HT-29 (cell line): ENCODE measurements around the gene OBP2B. TPM values are rescaled to one million over a fixed set of nuclear protein-coding genes. Genes with fewer than 3 reads are reported as not detected.
"Not testable (repeated sequence)": the region's sequence is repeated elsewhere in the genome, so short reads cannot be mapped to it uniquely, and the experiment has no call there.

Experiments used
- DNase-seq: peaks from one replicate; pipeline ENCODE4 v3.0.0-alpha.2; 2015; ENCODE audit warnings: low spot score
- total RNA-seq: library from RNA; depleted of rRNA; stranded (reverse); fragments of >200 nt; shearing (Covaris generic); gene quantifications from 2 replicates; pipeline ENCODE4 v1.2.3, GENCODE V29; 2014

OBP2B gene
- total RNA-seq, 1 experiment from 2014 or later = not detected

DNA sequence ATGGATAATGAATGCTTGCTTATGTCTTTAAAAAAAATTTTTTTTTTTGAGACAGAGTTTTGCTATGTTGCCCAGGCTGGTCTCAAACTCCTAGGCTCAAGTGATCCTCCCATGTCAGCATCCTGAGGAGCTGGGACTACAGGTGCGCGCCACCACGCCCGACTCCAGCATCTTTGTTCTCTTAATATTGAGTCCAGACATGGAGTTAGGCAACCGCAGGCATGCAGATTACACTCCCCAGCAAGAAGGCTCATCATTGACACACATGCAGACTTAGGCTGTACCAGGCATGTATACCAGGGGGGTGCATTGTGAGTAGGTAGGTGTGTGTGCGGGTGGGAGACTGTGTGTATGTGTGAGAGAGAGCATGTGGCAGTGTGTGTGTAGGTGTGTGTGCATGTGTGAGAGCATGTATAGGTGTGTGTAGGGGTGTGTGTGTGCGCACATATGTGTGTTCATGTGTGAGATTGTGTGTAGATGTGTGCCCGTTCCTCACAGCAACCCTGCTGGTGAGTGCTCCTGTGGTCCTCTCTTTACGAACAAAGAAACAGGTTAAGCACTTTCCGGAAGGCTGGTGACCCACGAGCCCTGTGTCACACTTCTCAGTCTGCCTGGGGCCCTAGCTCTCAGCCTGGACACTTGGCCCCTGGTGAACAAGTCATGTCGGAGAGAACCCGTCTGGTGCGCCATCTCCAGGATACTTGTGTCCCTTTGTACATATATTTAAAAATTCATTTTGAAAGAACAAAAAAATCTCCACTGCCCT, 6.2 kb downstream of the OBP2B start:
- DNase-seq = no peak

DNA sequence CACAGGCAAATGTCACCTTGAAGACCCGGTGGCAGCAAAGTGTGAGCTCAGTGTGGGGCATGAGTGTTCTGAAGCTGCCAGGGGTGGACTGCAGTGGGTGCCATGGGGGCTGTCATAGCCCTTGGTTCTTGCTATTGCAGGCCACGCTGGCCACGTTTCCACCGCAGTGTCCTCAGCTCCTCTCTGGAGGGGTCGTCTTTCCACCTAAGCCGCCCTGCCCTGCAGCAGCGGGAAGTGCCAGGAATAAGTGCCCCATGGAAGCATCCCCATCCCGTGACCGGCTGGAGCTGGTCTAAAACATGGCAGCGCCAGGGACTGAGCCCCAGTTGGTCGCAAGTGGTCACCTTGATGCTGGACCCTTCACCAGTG, 6.9 kb downstream of the OBP2B start:
- DNase-seq = no peak

DNA sequence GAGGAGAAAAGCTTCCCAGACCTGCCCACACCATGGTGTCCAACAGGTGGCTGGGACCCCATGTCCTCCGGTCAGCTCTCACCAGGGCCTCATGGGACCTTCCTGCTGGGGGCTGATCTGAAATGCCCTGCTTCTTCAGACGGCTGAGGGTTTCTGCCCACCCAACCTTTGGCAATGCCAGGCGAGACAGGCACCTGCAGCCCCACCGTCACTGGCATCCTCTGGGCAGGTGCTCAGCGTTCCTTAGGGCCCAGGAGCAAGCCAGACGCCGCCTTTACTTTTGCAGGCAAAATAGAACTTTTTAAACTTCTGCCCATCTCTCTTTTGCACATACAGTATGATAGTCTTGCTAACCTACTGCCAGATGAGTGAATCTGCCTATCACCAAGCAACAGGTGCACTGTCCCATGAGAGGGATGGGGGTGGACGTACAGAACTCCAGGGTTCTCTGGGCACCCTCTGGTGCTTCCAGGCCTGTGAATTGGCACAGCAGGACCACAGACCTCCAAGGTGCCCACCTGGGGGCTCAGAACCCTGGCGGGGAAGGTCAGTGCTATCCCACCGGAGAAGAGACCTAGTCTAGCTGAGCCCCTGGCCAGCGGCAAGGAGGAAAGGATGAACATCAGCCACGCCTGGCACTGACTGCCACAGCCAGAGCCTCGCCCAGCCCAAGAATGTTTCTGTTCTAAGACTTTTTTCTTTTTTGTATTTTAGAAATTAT, 7.5 kb downstream of the OBP2B start:
- no peak for DNase-seq

DNA sequence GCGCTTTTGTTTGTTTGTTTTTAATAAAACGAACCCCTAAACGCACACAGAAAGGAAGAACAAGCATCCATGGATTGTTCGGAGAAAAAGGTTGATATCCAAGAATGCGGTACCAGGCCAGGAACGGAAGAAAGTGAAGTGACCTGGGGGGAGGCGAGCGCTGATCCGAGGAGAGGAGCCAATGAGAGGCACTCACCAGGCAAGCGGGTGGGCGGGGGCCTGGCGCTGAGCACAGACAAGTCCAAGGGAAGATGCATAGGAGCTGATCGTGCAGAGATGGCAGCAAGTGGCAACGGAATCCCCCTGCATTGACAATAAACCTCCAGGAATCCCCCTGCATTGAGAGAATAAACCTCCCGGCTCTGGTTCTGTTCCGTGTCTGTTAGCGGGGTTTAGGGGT, 8.4 kb downstream of the OBP2B start:
- no peak for DNase-seq

DNA sequence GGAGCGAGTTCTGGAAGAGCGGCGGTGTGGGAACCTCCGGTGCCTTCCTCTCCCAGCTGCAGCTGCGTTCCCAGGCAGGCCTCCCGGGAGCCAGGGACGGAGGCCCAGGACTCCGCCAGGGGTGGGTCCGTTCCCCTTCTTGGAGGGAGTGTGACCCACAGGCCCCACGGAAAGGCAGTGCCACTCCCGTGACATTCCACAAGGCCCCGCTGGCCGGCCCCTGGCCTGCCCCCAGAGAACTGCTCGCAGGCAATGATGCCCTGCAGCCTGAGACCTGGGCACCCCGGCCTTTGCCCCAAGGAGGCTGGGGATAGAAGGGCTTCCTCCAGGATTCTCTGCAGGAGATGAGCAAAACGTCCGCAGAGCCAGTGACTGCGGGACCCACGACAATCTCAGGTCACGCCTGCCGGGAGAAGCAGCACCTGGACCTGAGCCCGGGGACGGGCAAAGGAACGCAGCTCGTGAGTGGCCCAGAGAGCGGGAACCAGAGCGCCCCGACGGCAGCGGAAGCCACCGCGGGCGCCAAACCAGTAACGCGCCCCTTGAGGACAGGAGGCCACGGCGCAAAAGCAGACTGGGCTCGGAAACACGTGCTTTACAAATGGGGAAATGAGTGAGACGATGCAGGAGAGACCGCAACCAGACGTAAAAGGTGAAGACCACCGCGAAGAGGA, 9.3 kb downstream of the OBP2B start:
- DNase-seq = no peak

DNA sequence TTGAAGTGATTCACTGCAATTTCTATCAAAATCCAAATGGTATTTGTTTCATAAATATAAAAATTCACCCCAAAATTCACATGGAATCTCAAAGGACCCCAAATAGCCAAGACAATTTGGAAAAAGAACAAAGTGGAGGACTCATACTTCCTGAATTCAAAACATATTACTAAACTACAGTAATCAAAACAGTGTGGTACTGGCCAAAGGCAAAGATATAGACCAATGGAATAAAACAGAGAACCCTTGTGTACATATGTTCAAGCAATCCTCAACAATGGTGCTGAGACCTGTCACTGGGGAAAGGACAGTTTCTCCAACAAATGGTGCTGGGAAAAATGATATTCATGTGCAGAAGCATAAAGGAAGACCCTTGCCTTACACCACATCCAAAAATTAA, 14.0 kb downstream of the OBP2B start:
- no peak for DNase-seq

DNA sequence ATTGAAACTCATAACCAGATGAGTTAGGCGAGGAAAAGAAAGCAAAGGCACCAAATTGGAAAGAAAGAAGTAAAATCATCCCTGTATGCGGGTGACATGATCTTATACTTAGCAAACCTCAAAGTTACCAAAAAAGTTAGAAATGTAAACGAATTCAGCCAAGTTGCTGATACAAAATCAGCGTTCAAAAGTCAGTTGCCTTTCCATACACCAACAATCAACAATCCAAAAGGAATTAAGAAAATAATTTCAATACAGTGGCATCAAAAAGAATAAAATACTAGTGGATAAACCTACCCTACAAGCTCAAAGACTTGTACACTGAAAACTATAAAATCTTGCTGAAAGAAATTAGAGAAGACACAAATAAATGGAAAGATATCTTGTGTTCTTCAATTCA, 14.5 kb downstream of the OBP2B start:
- no peak for DNase-seq

DNA sequence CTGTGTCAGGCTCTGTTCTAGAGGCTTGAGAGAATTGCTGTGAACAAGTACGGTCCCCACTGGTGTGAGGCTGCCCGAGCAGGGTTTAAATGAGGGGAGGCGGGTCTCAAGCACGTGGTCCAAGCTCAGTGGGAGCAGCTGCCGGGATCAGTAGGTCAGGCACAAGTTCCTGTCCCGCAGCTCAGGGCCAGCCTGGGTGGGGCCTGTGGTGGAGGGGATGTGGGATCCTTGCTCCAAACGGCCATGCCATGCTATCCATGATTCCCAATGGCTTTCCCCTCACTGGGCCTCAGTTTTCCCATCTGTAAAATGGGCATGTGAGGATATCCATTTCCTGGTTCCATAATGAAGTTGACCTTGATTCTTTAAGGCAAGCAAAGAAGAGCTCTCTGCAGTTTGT, 17.1 kb downstream of the OBP2B start:
- no peak for DNase-seq

DNA sequence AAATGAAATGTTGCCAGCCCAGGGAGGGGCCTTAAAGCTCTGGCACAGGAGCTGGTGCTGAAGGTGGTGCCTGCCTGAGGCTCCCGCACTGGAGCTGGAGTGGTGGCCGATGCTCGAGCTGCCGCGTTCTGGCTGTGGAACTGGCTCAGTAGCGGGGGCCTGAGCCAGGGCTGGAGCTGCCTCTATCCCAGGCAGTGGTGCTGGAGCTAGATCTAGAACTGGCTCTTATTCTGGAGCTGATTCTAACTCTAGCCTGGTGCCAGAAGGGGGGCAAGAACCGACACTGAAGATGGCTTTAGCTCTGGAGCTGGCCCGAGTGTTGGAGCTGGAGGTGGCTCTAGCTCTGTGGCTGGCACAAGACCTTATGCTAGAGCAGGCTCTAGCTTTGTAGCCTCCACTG, 19.2 kb downstream of the OBP2B start:
- no peak for DNase-seq

DNA sequence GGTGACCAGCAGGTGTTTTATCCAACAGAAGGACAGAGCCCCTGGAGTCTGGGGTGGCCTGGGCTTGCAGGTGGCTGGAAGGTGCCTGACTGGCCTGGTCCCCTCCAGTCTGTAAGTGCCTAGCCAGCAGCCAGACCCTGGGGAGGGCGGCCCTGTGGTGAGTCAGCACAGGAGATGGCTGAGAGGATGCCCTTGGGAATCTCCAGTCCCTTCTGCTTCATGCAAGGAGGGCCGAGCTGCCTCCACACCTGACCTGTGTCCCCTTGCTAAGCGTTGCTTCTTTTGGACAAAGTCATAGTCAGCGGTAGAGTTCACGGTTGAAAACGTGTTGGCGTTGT, 20.2 kb downstream of the OBP2B start:
- no peak for DNase-seq

DNA sequence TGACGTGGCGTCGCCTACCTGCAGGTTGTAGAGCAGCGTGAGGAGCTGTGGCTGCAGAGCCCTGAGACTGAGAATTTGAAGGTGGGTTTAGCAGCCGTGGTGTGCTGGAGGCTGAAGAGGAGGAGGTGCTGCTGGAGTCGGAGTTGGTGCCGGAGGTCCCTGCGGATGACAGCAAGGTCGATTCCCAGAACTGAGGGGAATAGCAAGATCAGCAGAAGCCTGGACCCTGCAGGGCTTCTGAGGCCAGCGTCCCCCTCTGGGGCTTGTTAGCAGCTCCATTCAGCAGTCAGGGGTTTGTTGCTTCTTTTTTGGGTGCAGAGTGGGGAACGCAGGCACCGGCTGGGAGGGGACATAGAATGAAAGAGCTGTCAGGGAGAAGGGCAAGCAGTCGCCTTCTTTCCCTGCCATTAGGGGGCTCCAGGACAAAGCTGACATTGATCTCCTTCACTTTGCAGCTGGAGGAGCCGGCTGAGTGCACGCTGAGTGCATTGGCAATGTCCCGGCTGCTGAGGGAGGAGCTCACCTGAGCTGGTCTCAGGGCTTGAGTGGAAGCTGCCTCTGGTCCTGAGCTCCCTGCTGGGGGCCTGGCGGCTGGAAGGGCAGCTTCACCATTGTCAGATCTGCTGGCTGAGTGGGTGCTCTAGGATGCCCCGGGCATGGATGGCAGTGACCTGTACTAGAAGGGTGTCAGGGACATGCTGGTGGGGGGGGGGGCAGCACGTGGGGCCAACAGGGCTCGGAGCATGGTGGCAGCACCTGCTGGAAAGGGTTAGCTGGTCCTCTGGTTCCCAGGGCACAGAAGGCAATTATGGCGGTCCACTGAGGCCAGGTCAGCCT, 20.8 kb downstream of the OBP2B start:
- DNase-seq = peak; percentile 77

DNA sequence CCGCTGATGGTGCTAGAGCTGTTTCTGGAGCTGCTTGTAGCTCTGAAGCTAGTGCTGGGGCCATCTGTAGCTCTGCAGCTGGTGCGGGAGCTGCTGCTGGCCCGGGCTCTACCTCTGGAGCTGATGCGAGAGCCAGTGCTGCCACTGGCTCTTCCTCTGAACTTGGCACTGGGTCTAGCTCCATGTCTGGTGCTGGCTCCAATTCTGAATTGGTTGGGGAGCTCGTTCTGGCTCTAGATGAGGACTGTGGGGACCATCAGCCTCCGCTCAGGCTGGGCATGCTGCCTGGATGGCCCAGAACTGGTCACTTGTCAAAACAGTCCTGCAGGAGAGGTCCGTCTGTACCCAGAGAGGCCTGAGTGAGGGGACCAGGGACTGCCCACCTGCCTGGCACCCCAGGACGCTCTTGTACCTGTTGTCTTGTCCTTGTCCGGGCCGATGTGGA, 21.5 kb downstream of the OBP2B start:
- DNase-seq = no peak

DNA sequence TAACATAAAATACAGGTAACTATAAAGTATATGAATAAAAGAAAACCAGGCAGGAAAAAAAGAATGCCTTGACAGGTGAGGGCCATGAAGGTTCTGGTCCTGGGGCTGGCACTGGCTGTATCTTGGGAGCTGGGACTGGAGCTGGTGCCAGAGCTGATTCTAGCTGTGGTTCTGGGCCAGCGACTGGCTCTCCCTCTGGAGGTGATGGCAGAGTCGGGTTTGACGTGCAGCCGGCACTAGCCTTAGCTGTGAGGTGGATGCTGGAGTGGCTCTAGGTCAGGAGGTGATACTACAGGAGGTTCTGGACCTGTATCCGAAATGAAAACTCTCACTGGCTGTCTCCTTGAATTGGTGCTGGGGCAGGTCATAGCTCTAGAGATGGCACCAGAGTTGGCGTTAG, 22.3 kb downstream of the OBP2B start:
- no peak for DNase-seq

DNA sequence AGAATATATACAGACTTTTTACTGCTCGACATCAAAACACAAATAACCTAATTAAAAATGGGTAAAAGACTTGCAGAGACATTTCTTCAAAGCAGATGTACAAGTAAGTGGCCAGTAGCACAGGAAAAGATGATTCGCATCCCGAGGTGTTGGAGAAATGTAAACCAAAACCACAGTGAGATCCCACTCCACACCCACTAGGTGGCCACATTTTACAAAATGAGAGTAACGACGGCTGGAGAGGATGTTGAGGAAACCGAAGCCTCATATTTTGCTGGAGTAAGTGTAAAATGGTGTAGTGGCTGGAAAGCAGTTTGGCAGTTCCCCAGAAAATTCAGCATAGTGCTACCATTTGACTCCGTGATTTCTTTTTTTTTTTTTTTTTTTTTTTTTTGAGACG, 24.1 kb downstream of the OBP2B start:
- DNase-seq = peak; percentile 82

DNA sequence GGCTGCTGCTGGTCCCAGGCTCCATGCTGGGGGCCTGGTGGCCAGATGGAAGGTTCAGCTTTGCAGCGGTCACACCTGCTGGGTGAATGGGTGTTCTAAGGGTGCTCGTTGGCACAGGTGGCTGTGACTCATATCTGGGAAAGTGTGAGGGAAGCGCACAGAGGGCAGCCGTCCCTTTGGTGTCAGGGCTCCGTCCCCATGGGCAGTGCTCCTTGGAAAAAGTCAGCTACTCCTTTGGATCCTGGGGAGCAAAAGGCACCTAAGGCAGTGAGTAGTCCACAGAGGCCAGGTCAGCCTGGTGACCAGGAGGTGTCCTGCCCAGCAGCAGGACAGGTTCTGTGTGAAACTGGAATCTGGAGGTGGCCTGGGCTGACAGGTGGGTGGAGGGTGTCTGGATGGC, 26.9 kb downstream of the OBP2B start:
- DNase-seq = no peak

DNA sequence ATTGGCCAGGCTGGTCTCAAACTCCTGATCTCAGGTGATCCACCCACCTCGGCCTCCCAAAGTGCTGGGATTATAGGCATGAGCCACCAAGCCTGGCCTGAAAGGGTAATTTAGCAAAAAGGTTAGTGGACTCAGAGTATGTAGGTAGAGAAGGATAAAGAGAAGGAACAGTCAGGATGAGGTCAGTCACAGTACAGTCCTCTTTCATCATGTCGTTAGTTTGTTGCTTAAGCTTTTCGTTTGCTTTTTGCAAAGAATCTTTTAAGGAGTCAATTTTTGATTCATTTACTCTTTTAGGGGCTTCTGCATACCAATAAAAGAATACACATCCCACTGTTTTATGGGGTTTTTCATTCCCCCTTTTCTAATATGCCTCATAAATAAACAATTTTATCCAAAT, 27.5 kb downstream of the OBP2B start:
- DNase-seq = no peak

DNA sequence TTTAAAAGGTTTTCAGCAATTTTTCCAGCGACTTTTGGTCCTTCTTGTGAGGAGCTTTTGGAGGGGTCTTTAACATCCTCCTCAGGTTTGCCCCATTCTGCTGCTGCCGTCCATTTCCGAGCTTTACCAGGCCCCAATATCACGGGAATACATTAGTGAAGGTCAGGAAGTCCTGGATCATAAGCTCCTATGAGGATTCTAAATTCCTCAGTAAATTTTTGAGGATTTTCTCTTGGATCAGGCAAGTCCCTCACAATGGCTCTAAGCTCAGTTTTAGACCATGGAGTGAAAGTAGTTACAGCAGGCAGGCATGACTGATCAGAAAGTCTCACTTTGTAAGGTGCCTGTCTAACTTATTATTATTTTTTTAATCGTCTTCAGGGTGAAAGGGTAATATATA, 28.1 kb downstream of the OBP2B start:
- no peak for DNase-seq

DNA sequence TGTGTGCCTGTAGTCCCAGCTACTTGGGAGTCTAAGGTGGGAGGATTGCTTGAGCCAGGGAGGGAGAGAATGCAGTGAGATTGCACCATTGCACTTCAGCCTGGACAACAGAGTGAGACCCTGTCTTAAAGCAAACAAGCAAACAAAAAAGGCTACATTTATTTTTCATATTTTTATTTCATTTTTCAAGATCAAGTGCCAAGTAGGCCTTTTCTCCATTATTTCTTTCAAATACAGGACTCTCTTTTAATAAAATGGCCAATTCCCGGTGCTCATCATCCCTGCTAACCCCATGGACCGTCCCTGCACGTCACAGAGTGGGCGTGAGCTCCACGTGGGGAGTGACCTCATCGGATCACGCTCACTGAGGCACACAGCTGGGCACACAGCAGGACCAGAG, 36.0 kb downstream of the OBP2B start:
- DNase-seq = no peak

DNA sequence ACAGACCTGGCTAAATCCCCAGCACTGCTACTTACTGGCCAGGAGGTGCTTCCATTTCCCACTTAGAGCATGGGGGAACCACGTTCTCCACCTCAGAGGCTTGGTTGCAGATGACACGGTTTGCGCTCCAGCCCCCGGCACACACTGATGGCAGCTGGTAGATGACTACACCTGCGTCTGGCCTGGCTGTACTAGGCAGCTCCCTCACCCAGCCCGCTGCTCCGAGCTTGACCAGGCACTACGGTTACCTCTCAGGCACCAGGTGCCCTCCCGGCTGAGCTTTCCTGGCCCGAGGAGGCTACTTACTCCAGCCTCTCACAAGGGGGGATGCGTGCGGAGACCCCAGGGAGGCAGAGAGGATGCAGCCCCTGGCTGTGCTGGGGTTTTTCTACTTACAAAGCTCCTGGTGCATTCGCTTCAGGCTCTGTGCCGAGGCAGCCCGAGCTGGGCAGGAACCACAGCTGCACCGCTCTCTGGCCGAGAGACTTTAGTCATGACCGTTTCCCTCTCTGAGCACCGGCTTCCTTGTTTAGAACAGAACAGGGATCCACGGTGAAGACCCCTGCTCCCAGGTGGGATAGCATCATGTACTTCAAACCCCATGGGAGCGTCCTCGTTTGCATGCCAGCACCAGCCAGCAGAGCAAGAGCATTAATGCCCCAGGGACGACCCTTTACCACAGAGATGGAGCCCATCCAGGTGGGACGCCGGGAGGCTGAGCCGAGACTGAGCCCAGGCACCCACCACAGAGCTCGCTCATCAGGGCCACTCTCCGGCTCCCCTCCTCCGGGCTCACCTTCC, 37.7 kb downstream of the OBP2B start:
- DNase-seq = no peak

DNA sequence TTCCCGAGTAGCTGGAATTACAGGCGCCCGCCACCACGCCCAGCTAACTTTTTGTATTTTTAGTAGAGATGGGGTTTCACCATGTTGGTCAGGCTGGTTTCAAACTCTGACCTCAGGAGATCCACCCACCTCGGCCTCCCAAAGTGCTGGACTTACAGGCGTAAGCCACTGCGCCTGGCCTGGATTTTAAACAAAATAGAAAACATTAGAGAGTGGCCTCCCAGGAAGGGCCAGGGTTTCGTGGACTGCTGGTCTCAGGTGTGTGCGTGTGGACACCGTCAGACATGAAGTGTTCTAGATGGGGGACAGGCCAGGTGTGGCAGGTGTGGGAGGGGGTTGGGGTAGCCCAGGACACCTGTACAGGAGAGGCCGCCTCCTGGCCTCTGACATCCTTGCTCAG, 38.3 kb downstream of the OBP2B start:
- DNase-seq = no peak

DNA sequence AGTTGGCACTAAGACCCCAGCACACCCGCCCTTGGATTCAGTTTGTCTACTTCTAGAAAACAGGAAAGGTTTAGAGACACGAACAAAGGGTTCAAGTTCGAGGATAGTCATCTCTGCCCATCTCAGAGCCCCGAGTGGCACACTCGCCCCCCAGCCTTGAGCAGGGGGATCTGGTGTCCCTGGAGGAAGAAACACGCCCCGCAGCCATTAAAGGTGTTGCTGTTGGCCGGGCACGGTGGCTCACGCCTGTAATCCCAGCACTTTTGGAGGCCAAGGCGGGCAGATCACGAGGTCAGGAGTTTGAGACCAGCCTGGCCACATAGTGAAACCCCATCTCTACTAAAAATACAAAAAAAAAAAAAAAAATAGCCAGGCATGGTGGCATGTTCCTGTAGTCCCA, 39.4 kb downstream of the OBP2B start:
- not testable (repeated sequence) for DNase-seq
